ENCODE results near the gene ZDHHC8. TPM values are rescaled to one million over a fixed set of nuclear protein-coding genes. Genes with fewer than 3 reads are reported as not detected.

Gene ZDHHC8
- total and polyA plus RNA-seq, 7 donors: 1.8 to 26.0 (median 5.4) TPM

DNA sequence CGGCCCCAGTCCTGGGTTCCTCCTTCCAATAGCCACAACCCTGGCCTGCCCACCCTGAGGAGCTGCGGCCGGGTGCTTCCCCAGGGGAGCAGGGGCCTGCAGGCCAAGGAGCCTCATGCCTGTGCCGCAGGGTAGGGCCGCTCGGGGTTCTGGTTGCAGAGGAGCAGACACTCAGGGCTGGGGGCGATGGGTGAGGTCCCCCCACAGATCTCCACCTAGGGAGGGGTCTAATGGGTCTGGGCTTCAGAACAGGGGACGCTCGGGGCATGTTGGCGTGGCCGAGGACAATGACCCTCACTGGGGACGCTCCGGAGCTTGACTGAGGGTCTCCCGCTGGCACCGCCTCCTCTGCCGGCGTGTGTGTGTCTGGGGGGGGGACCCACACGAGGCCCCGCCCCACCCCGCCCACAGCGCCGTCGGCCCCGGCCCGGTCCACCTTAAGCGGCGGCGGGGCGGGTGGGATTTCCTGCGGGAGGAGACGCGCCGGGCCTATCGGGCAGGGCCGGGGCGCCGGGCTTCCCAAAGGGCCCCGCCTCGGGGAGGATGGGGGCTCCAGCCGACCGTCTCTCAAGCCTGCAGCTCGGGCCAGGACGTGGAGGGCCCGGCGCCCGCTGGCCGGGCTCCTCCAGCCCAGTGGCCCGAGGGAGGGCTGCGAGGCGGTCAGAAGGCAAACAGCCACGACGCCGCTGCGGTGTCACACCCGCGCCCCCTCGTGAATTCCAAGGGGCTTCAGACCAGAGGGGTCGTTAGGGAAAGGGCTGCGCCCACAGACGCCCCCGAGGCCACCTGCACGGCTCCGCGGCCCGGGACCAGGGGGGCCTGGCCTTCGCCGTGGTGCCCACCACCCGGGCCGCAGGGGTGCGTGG is 640 bp upstream of the ZDHHC8 start:
- Histone ChIP-seq H3K4me1 (peaks cover 0 to 48% (median 42%) of the 10 kb centered on the region in 4 donors), H3K4me3 (peak overlapping the region; percentile 77 to 100 (median 96)), H3K9me3 (no peaks in the 10 kb centered on the region), H3K27ac (peak overlapping the region; percentile 91 to 99 (median 99)), H3K27me3 (no peaks in the 10 kb centered on the region), H3K36me3 (peaks cover 0 to 20% (median 5%) of the 10 kb centered on the region in 4 donors)
- intact Hi-C loops (cut with DNase I): loop anchor here (5.0 to 10.0 kb wide), 3 partner anchors 49 to 276 kb away; partner anchors contain the start of genes DGCR8, GNB1L, RTL10 and TANGO2
- peak; percentile 94 for DNase-seq
- WGBS, 2 donors: 5 to 6% methylated on average over 70 of the region's 70 CpGs
- TF ChIP-seq EP300 (IDR thresholded peaks at IDR 0.05) (no peak), POLR2A (IDR thresholded peaks at IDR 0.05) (no peak), CTCF (IDR thresholded peaks at IDR 0.05) (no peak), POLR2AphosphoS5 (IDR thresholded peaks at IDR 0.05) (peak in 3 of 4 donors; percentile 38 to 55 (median 49))

GRCh38 chr22:20131859-20132685 is 468 bp downstream of the ZDHHC8 start:
- peaks cover 0 to 59% (median 52%) of the 10 kb centered on the region in 4 donors for H3K4me1 ChIP-seq
- intact Hi-C loops (cut with DNase I): loop anchor here (5.0 to 10.0 kb wide), 3 partner anchors 50 to 277 kb away; partner anchors contain the start of genes DGCR8, GNB1L, RTL10 and TANGO2
- peaks cover 0 to 10% (median 3%) of the 10 kb centered on the region in 4 donors for H3K36me3 ChIP-seq
- DNase-seq: peak; percentile 79
- WGBS, 2 donors: 1% methylated on average over 72 of the region's 72 CpGs
- no peak for TF ChIP-seq EP300 (IDR thresholded peaks at IDR 0.05)
- peak overlapping the region; percentile 74 to 100 (median 86) for H3K4me3 ChIP-seq
- H3K27ac ChIP-seq: peak overlapping the region; percentile 63 to 99 (median 85)
- H3K27me3 ChIP-seq: no peaks in the 10 kb centered on the region
- no peaks in the 10 kb centered on the region for H3K9me3 ChIP-seq

DNA sequence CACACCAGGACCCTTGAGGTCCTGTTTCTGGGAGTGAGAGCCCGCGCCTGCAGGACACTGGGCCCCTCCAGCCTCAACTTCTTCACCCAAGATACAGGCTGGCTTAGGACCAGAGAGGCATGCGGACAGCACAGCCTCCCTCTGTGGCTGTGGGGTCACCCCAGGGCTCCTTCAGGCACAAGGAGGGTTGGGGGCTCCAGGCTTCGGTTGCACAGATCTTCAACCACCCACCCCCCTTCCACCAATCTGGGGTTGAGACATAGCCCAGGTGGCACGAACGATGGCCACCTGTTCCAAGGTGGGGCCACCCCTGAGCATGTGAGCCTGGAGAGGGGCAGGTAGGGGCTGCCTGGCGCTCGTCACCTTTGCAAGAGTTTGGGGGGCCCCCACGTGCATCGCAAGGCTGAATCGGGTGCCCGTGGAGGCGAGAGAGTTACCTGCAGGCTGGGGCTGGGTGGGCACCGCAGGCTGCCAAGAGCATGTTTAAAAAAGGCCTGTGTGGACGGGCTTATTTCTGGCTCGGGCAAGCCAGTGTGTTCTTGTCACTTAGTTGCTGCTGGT is 1.2 kb downstream of the ZDHHC8 start:
- Histone ChIP-seq H3K27me3 (no peaks in the 10 kb centered on the region), H3K4me1 (peaks cover 0 to 66% (median 59%) of the 10 kb centered on the region in 4 donors), H3K4me3 (peak overlapping the region; percentile 74 to 100 (median 86)), H3K36me3 (peaks cover 0 to 3% (median 0%) of the 10 kb centered on the region in 4 donors), H3K9me3 (no peaks in the 10 kb centered on the region), H3K27ac (peak overlapping the region in 3 of 4 donors; percentile 71 to 99 (median 99))
- intact Hi-C loops (cut with DNase I): loop anchor here (5.0 to 10.0 kb wide), 3 partner anchors 50 to 278 kb away; partner anchors contain the start of genes DGCR8, GNB1L, RTL10 and TANGO2
- no peak for TF ChIP-seq EP300 (IDR thresholded peaks at IDR 0.05)
- no peak for TF ChIP-seq POLR2AphosphoS5 (IDR thresholded peaks at IDR 0.05)
- no peak for TF ChIP-seq CTCF (IDR thresholded peaks at IDR 0.05)
- TF ChIP-seq POLR2A (IDR thresholded peaks at IDR 0.05): no peak
- WGBS, 2 donors: 66 to 74% methylated on average over 16 of the region's 16 CpGs
- DNase-seq: no peak

- Histone ChIP-seq H3K27me3 (no peaks in the 10 kb centered on the region), H3K4me3 (no peak overlapping the region), H3K36me3 (no peaks in the 10 kb centered on the region), H3K4me1 (peaks cover 0 to 76% (median 69%) of the 10 kb centered on the region in 4 donors), H3K9me3 (no peaks in the 10 kb centered on the region), H3K27ac (no peak overlapping the region)
- DNase-seq: no peak
- WGBS, 2 donors: 69 to 87% methylated on average over 12 of the region's 12 CpGs
- intact Hi-C loops (cut with DNase I): loop anchor here (5.0 to 10.0 kb wide), 3 partner anchors 52 to 279 kb away; partner anchors contain the start of genes DGCR8, GNB1L, RTL10 and TANGO2
- TF ChIP-seq CTCF (IDR thresholded peaks at IDR 0.05) (no peak), EP300 (IDR thresholded peaks at IDR 0.05) (no peak), POLR2A (IDR thresholded peaks at IDR 0.05) (no peak), POLR2AphosphoS5 (IDR thresholded peaks at IDR 0.05) (no peak)
These were observed 2.4 kb downstream of the ZDHHC8 start for GRCh38 chr22:20133930-20134549.
